ENCODE data around the gene HLA-G. TPM values are rescaled to one million over a fixed set of nuclear protein-coding genes. Genes with fewer than 3 reads are reported as not detected.

The HLA-G gene
- total RNA-seq, 1 experiment from 2014 or later = not detected

GRCh38 chr6:29870104-29870503 is 42.5 kb downstream of the HLA-G start:
- Histone ChIP-seq H2AFZ (ENCODE audit: low read depth, low read length, poor library complexity, severe bottlenecking) (no peak overlapping the region), H3K9me2 (ENCODE audit: insufficient read depth) (no peaks in the 10 kb centered on the region), H3K79me2 (ENCODE audit: insufficient read depth, low read length) (no peaks in the 10 kb centered on the region), H3K4me1 (ENCODE audit: control insufficient read depth in 1 of 2, insufficient read depth in 2 of 2, low read length in 2 of 2) (no peaks in the 10 kb centered on the region), H4K20me1 (ENCODE audit: insufficient read depth) (no peaks in the 10 kb centered on the region), H3K4me2 (ENCODE audit: low read length) (no peak overlapping the region), H3K27me3 (ENCODE audit: insufficient read depth, low read length) (no peaks in the 10 kb centered on the region), H3K36me3 (ENCODE audit: control insufficient read depth in 1 of 2, insufficient read depth in 2 of 2, low read length in 2 of 2) (no peaks in the 10 kb centered on the region), H3K4me3 (replicated peaks in 1 of 2; ENCODE audit: low read depth in 1 of 2, low read length in 2 of 2) (no peak overlapping the region), H3K9me3 (ENCODE audit: control insufficient read depth in 1 of 2, insufficient read depth in 1 of 2, low read depth in 1 of 2, low read length in 2 of 2) (no peaks in the 10 kb centered on the region), H3K9ac (ENCODE audit: low read length) (no peak overlapping the region), H3K27ac (ENCODE audit: low read depth, low read length) (no peak overlapping the region)
- intact Hi-C loops (cut with micrococcal nuclease) = no loop called here
- ChIA-PET CTCF (no interaction called here), RAD21 (ENCODE audit: low non-redundant PET in 1 of 2, low total read pairs in 2 of 2, uncharacterized antibody in 2 of 2, unreplicated experiment in 2 of 2) (no interaction called here), POLR2A (no interaction called here)
- no TSS peak for BruUV-seq (replicated peaks)
- ATAC-seq (no peak), DNase-seq (ENCODE audit: low read depth, low spot score) (no peak)
- no peak for TF ChIP-seq CTCF (IDR thresholded peaks at IDR 0.05 in 2 of 3, conservative IDR thresholded peaks at IDR 0.05 in 1 of 3; ENCODE audit: borderline replicate concordance in 1 of 3, insufficient read depth in 1 of 3, low read depth in 2 of 3, low read length in 2 of 3)
- TF ChIP-seq ZFX (IDR thresholded peaks at IDR 0.05) = no peak
- no peak for TF ChIP-seq ZBTB33 (IDR thresholded peaks at IDR 0.05; ENCODE audit: extremely low read depth, insufficient replicate concordance, low read length)
- TF ChIP-seq CBX3 (IDR thresholded peaks at IDR 0.05; ENCODE audit: low read depth) = no peak
- no peak for TF ChIP-seq JUND (IDR thresholded peaks at IDR 0.05)
- TF ChIP-seq EZH2phosphoT487 (IDR thresholded peaks at IDR 0.05; ENCODE audit: borderline replicate concordance) = no peak
- TF ChIP-seq REST (IDR thresholded peaks at IDR 0.05; ENCODE audit: low read depth) = no peak
- no peak for TF ChIP-seq ELF1 (IDR thresholded peaks at IDR 0.05; ENCODE audit: borderline replicate concordance, low read depth)
- no peak for TF ChIP-seq POLR2AphosphoS5 (IDR thresholded peaks at IDR 0.05; ENCODE audit: low read depth, low read length)
- no peak for TF ChIP-seq TCF7L2 (IDR thresholded peaks at IDR 0.05; ENCODE audit: borderline replicate concordance, extremely low read depth, insufficient read depth, insufficient read length)
- TF ChIP-seq EZH2 (IDR thresholded peaks at IDR 0.05) = no peak
- TF ChIP-seq ATF3 (IDR thresholded peaks at IDR 0.05) = no peak
- no peak for TF ChIP-seq SP1 (IDR thresholded peaks at IDR 0.05; ENCODE audit: low read depth)
- TF ChIP-seq YY1 (IDR thresholded peaks at IDR 0.05; ENCODE audit: extremely low read depth, insufficient replicate concordance, low read depth, low read length) = no peak

All from HCT116 (cell line).